HEK293 (cell line): ENCODE data around the gene NFATC1.

Experiments
- CTCF ChIA-PET: fragments of 350-600 bp; formaldehyde crosslinking; extraction: SDS; loops from one replicate; lab custom pipeline; 2021; ENCODE audit warnings: antibody characterized with exemption; lab: Yijun Ruan, JAX
- POLR2A ChIA-PET: fragments of 300-600 bp; formaldehyde crosslinking; extraction: SDS; loops from one replicate; lab custom pipeline; 2020; ENCODE audit warnings: antibody characterized with exemption, inconsistent platforms; lab: Yijun Ruan, JAX
- H3K27ac ChIP-seq: fragments of 200-500 bp; sonication (Bioruptor generic); 2 replicates; pipeline ENCODE4 v1.5.1; 2014; ENCODE audit warnings: low read depth, low read length, control low read depth, inconsistent platforms; ENCODE audit errors: extremely low read depth
- H3K36me3 ChIP-seq, 2 experiments: fragments of 200-500 bp in 1 of 2; sonication (Bioruptor generic) in 1 of 2; 1 replicate in 1 of 2; 2 replicates in 1 of 2; pipeline ENCODE4 v1.5.1; 2014 to 2017; ENCODE audit warnings: inconsistent platforms in 2 of 2, low read length in 2 of 2; ENCODE audit not compliant: control insufficient read depth in 2 of 2, insufficient read depth in 1 of 2
- H3K4me1 ChIP-seq: fragments of 200-500 bp; sonication (Bioruptor generic); 2 replicates; pipeline ENCODE4 v1.5.1; 2014; ENCODE audit warnings: mild to moderate bottlenecking, low read length, inconsistent platforms; ENCODE audit not compliant: control insufficient read depth, insufficient read depth
- H3K4me3 ChIP-seq: 2 replicates; pipeline ENCODE4 v1.5.1; 2011; ENCODE audit warnings: low read depth, mild to moderate bottlenecking, control low read depth, low read length, moderate library complexity
- H3K9me3 ChIP-seq: fragments of 200-500 bp; sonication (Bioruptor generic); 2 replicates; pipeline ENCODE4 v1.5.1; 2014; ENCODE audit warnings: low read depth, low read length, inconsistent platforms; ENCODE audit not compliant: control insufficient read depth, insufficient read depth
- GLIS2 ChIP-seq: fragments of 450-650 bp; formaldehyde crosslinking; IDR thresholded peaks from 2 replicates; pipeline ENCODE4 v1.5.1; 2016; ENCODE audit warnings: missing biosample characterization, missing genetic modification characterization
- KLF1 ChIP-seq: fragments of 450-650 bp; formaldehyde crosslinking; IDR thresholded peaks from 2 replicates; pipeline ENCODE4 v1.5.1; 2016; ENCODE audit warnings: missing biosample characterization, missing genetic modification characterization
- KLF10 ChIP-seq: fragments of 450-650 bp; IDR thresholded peaks from 2 replicates; pipeline ENCODE4 v1.5.1; 2018; ENCODE audit warnings: missing biosample characterization, mild to moderate bottlenecking, missing genetic modification characterization
- PATZ1 ChIP-seq: fragments of 450-650 bp; formaldehyde crosslinking; IDR thresholded peaks from 2 replicates; pipeline ENCODE4 v1.5.1; 2016; ENCODE audit warnings: missing biosample characterization, missing genetic modification characterization
- SALL2 ChIP-seq: fragments of 450-650 bp; formaldehyde crosslinking; IDR thresholded peaks from 2 replicates; pipeline ENCODE4 v1.5.0; 2017; ENCODE audit warnings: missing biosample characterization, mild to moderate bottlenecking, missing genetic modification characterization, borderline replicate concordance
- YY1 ChIP-seq: fragments of 450-650 bp; formaldehyde crosslinking; IDR thresholded peaks from 2 replicates; pipeline ENCODE4 v1.5.1; 2018; ENCODE audit warnings: missing biosample characterization, missing genetic modification characterization
- ZNF140 ChIP-seq: fragments of 450-650 bp; formaldehyde crosslinking; IDR thresholded peaks from 2 replicates; pipeline ENCODE4 v1.5.1; 2016; ENCODE audit warnings: missing biosample characterization, missing genetic modification characterization
- ZNF146 ChIP-seq: fragments of 450-650 bp; formaldehyde crosslinking; IDR thresholded peaks from 2 replicates; pipeline ENCODE4 v1.5.1; 2016; ENCODE audit warnings: missing biosample characterization, missing genetic modification characterization
- ZNF169 ChIP-seq: fragments of 450-650 bp; formaldehyde crosslinking; IDR thresholded peaks from 2 replicates; pipeline ENCODE4 v1.5.1; 2016; ENCODE audit warnings: missing biosample characterization, missing genetic modification characterization
- ZNF221 ChIP-seq: fragments of 450-650 bp; formaldehyde crosslinking; IDR thresholded peaks from 2 replicates; pipeline ENCODE4 v1.5.1; 2017; ENCODE audit warnings: missing biosample characterization, missing genetic modification characterization, borderline replicate concordance
- ZNF248 ChIP-seq: fragments of 450-650 bp; formaldehyde crosslinking; IDR thresholded peaks from 2 replicates; pipeline ENCODE4 v1.5.1; 2017; ENCODE audit warnings: missing biosample characterization, missing genetic modification characterization
- ZNF416 ChIP-seq: fragments of 450-650 bp; formaldehyde crosslinking; IDR thresholded peaks from 2 replicates; pipeline ENCODE4 v1.5.1; 2016; ENCODE audit warnings: missing biosample characterization, missing genetic modification characterization
- ZNF548 ChIP-seq: fragments of 450-650 bp; formaldehyde crosslinking; IDR thresholded peaks from 2 replicates; pipeline ENCODE4 v1.5.1; 2016; ENCODE audit warnings: missing biosample characterization, missing genetic modification characterization
- ZNF670 ChIP-seq: fragments of 450-650 bp; formaldehyde crosslinking; IDR thresholded peaks from 2 replicates; pipeline ENCODE4 v1.5.1; 2016; ENCODE audit warnings: missing biosample characterization, missing genetic modification characterization, low read depth
- ZNF692 ChIP-seq: fragments of 450-650 bp; formaldehyde crosslinking; IDR thresholded peaks from 2 replicates; pipeline ENCODE4 v1.5.1; 2016; ENCODE audit warnings: missing biosample characterization, missing genetic modification characterization
- ZNF76 ChIP-seq: fragments of 450-650 bp; formaldehyde crosslinking; IDR thresholded peaks from 2 replicates; pipeline ENCODE4; 2016; ENCODE audit warnings: low read depth, missing biosample characterization, missing genetic modification characterization, borderline replicate concordance
- ZSCAN5A ChIP-seq: fragments of 450-650 bp; formaldehyde crosslinking; IDR thresholded peaks from 2 replicates; pipeline ENCODE4 v1.5.1; 2016; ENCODE audit warnings: missing biosample characterization, missing genetic modification characterization
- TF ChIP-seq, protein P1 (sequence below): fragments of 450-650 bp; formaldehyde crosslinking; IDR thresholded peaks from 2 replicates; pipeline ENCODE4 v1.5.1; 2016; ENCODE audit warnings: missing biosample characterization, missing genetic modification characterization
- TF ChIP-seq, protein P2 (sequence below): fragments of 450-650 bp; formaldehyde crosslinking; IDR thresholded peaks from 2 replicates; pipeline ENCODE4 v1.5.1; 2017; ENCODE audit warnings: missing biosample characterization, missing genetic modification characterization

NFATC1 gene

GRCh38 chr18:79429381-79429780, 33.7 kb downstream of the NFATC1 start (continued):
- TF ChIP-seq ZNF146 (no peak), ZNF416 (tag by site-specific recombination) (no peak), ZNF169 (no peak)
- TF ChIP-seq, all 188 proteins: peak for 0

DNA sequence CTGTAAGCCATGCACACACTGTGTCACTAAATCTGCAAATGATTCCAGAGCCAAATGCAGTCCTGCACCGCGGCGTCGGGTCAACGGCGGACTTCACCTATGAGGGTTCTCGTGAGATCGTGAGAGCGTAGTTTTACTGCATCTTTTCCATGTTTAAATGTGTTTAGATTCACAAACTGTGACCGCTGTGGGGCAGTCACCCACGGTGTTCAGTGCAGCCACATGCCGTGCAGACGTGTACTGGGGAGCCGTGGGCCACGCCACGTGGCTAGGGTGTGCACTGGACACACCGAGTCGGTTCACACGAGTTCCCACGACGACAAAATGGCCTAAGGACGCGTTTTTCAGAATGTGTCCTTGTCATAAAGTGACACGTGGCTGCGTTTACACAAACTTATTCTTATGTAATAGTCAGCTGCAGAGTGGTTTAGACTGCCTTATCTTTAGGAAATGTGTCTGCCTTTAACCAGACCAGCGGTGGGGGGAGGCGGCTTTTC, 34.1 kb downstream of the NFATC1 start:
- ChIA-PET POLR2A (no interaction called here), CTCF (interaction anchor here (0.7 to 1.2 kb wide), 2 partner anchors 49 to 1208 kb away, joined by 4 read pairs; no protein-coding TSS in a partner anchor)
- Histone ChIP-seq H3K9me3 (no peaks in the 10 kb centered on the region), H3K36me3 (peaks cover 0 to 13% of the 10 kb centered on the region in 2 experiments; a peak in 2 of 3 replicates), H3K4me1 (no peaks in the 10 kb centered on the region), H3K4me3 (no peak overlapping the region), H3K27ac (no peak overlapping the region)
- TF ChIP-seq ZNF76 (tag by site-specific recombination), result no peak
- TF ChIP-seq, protein P1, sequence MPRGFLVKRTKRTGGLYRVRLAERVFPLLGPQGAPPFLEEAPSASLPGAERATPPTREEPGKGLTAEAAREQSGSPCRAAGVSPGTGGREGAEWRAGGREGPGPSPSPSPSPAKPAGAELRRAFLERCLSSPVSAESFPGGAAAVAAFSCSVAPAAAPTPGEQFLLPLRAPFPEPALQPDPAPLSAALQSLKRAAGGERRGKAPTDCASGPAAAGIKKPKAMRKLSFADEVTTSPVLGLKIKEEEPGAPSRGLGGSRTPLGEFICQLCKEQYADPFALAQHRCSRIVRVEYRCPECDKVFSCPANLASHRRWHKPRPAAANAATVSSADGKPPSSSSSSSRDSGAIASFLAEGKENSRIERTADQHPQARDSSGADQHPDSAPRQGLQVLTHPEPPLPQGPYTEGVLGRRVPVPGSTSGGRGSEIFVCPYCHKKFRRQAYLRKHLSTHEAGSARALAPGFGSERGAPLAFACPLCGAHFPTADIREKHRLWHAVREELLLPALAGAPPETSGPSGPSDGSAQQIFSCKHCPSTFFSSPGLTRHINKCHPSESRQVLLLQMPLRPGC (tag by site-specific recombination), result no peak
- TF ChIP-seq ZNF221 (tag by site-specific recombination), result no peak
- TF ChIP-seq KLF10, result no peak
- TF ChIP-seq ZNF670 (tag by site-specific recombination), result no peak
- no peak for TF ChIP-seq SALL2 (tag by site-specific recombination)
- TF ChIP-seq ZNF169, result no peak
- TF ChIP-seq ZSCAN5A (tag by site-specific recombination), result no peak
- TF ChIP-seq ZNF248 (tag by site-specific recombination), result no peak

DNA sequence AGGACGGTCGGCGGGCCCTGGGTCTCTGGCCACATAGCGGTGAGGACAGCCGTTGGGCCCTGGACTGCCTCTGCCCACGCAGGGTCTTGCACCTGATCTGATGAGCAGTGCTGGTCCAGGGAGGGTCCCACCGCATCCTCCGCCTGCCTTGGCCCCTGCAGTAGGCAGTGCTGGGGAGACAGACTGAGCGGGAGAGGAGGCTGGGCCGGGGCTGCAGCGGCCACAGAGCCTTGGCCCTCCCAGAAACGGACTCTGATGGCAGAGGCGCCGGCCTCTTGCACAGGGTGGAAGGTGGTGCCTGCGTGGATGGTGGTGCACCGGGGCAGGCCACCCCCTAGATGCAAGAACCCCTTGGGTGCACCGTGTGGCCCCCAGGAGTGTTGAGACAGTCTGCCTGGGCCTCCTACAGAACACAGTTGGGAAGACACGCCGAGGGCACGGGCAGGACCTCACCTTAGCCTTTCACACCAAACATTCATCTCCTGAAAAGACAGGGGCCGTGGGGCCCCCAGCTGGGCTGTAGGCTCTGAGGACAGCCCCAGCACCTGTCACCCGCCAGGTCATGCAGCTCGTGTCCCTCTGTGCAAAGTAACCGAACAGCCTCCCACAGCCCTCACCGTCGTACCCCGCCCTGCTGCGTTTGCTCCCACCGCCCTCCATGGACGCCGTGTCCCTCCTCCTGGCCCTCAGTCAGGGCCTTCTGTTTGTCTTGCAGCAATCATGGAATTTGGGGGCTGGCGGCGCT, 36.8 kb downstream of the NFATC1 start:
- no peaks in the 10 kb centered on the region for H3K4me1 ChIP-seq
- TF ChIP-seq KLF1 (no peak), YY1 (no peak), ZNF692 (tag by site-specific recombination) (no peak), PATZ1 (tag by site-specific recombination) (no peak), ZNF140 (no peak), GLIS2 (peak; percentile 12; the same call in 1 of the 2 replicates), ZNF548 (no peak)
- TF ChIP-seq, protein P2, sequence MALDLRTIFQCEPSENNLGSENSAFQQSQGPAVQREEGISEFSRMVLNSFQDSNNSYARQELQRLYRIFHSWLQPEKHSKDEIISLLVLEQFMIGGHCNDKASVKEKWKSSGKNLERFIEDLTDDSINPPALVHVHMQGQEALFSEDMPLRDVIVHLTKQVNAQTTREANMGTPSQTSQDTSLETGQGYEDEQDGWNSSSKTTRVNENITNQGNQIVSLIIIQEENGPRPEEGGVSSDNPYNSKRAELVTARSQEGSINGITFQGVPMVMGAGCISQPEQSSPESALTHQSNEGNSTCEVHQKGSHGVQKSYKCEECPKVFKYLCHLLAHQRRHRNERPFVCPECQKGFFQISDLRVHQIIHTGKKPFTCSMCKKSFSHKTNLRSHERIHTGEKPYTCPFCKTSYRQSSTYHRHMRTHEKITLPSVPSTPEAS (tag by site-specific recombination), result no peak
- no peaks in the 10 kb centered on the region for H3K9me3 ChIP-seq
- ChIA-PET POLR2A (no interaction called here), CTCF (no interaction called here)
- peaks cover 0 to 13% of the 10 kb centered on the region in 2 experiments; a peak in 2 of 3 replicates for H3K36me3 ChIP-seq
- no peak overlapping the region for H3K4me3 ChIP-seq
- H3K27ac ChIP-seq, result no peak overlapping the region
